DOHH2 (cell line): ENCODE results near the gene NAA50.

ENCODE experiments used
- H3F3A ChIP-seq: fragments of 200-600 bp; sonication (generic), shearing (Covaris generic); 2 replicates; pipeline ENCODE4 v1.6.0; 2016; ENCODE audit warnings: antibody characterized with exemption, mild to moderate bottlenecking; ENCODE audit not compliant: control insufficient read depth, insufficient read depth
- H3K27ac ChIP-seq: fragments of 200-600 bp; sonication (generic); 2 replicates; pipeline ENCODE4 v1.5.1; 2014; ENCODE audit warnings: low read depth, mild to moderate bottlenecking, low read length, moderate library complexity
- H3K27me3 ChIP-seq: fragments of 200-600 bp; sonication (generic); 2 replicates; pipeline ENCODE4 v1.6.1; 2014; ENCODE audit warnings: mild to moderate bottlenecking, low read length, mixed read lengths; ENCODE audit not compliant: control insufficient read depth
- H3K36me3 ChIP-seq: fragments of 200-600 bp; sonication (generic); 2 replicates; pipeline ENCODE4 v1.6.1; 2014; ENCODE audit warnings: mild to moderate bottlenecking, low read length, moderate library complexity, mixed read lengths; ENCODE audit not compliant: control insufficient read depth
- H3K4me1 ChIP-seq: fragments of 200-600 bp; sonication (generic); 2 replicates; pipeline ENCODE4 v1.6.1; 2014; ENCODE audit warnings: mild to moderate bottlenecking, low read length, mixed read lengths; ENCODE audit not compliant: control insufficient read depth
- H3K4me2 ChIP-seq: fragments of 200-600 bp; sonication (generic); 2 replicates; pipeline ENCODE4 v1.6.0; 2014; ENCODE audit warnings: mild to moderate bottlenecking, low read length, moderate library complexity
- H3K4me3 ChIP-seq: fragments of 200-600 bp; sonication (generic); 2 replicates; pipeline ENCODE4 v1.5.1; 2014; ENCODE audit warnings: mild to moderate bottlenecking, low read length, mixed read lengths
- H3K79me2 ChIP-seq: fragments of 200-600 bp; sonication (generic); 2 replicates; pipeline ENCODE4 v1.6.1; 2014; ENCODE audit warnings: mild to moderate bottlenecking, low read length, mixed read lengths; ENCODE audit not compliant: control insufficient read depth
- H3K9me2 ChIP-seq: fragments of 200-600 bp; sonication (generic); replicated peaks from 2 replicates; pipeline ENCODE4 v1.6.1; 2014; ENCODE audit warnings: mild to moderate bottlenecking, low read length, mixed read lengths; ENCODE audit not compliant: control insufficient read depth
- H3K9me3 ChIP-seq: fragments of 200-600 bp; sonication (generic); 2 replicates; pipeline ENCODE4 v1.6.1; 2014; ENCODE audit warnings: antibody characterized with exemption, low read length, mixed read lengths; ENCODE audit not compliant: control insufficient read depth, insufficient read depth
- H4K20me1 ChIP-seq: fragments of 200-600 bp; sonication (generic); 2 replicates; pipeline ENCODE4 v1.6.0; 2014; ENCODE audit warnings: low read depth, mild to moderate bottlenecking, antibody characterized with exemption, low read length, moderate library complexity; ENCODE audit not compliant: control insufficient read depth, insufficient read depth
- EZH2phosphoT487 ChIP-seq: fragments of 200-600 bp; sonication (generic); IDR thresholded peaks from 2 replicates; pipeline ENCODE4 v1.6.1; 2017; ENCODE audit warnings: borderline replicate concordance, mild to moderate bottlenecking, antibody characterized with exemption, low read length, moderate library complexity, mixed read lengths
- TF ChIP-seq, protein P1 (sequence below): fragments of 200-600 bp; sonication (generic); IDR thresholded peaks from one replicate; pipeline ENCODE4 v1.5.1; 2014; ENCODE audit warnings: antibody characterized with exemption, mild to moderate bottlenecking, low read depth, low read length; ENCODE audit not compliant: poor library complexity, severe bottlenecking

The NAA50 gene

DNA sequence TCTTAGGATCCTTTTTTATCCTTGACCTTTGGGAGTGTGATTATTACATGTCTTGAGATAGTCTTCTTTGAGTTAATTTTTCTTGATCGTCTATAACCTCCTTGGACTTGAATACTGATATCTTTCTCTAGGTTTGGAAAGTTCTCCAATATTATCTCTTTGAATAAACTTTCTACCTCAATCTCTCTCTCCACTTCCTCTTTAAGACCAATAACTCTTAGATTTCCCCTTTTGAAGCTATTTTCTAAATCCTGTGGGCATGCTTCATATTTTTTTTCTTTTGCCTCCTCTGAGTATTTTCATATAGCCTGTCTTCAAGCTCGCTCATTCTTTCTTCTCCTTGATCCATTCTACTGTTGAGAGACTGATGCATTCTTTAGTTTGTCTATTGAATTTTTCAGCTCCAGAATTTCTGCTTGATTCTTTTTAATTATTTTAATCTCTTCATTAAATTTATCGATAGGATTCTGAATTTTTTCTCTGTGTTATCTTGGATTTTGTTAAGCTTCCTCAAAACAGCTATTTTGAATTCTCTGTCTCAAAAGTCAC, 61.7 kb downstream of the NAA50 start:
- no peak overlapping the region for H3K4me3 ChIP-seq
- peaks cover 5% of the 10 kb centered on the region; the same call in 1 of the 2 replicates for H3K9me3 ChIP-seq

DNA sequence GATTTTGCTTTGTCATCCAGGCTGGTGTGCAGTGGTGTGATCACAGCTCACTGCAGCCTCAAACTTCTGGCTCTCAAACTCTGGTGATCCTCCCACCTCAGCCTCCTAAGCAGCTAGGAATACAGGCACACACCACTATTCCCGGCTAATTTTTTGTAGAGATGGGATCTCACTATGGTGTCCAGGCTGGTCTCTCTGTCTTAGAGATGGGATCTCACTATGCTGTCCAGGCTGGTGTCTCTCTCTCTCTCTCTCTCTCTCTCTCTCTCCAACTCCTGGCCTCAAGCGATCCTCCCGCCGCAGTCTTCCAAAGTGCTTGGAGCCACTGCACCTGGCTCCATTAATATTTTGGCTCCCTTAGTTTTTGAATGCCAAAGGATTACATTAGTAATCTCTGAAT, 67.3 kb downstream of the NAA50 start:
- H3K27ac ChIP-seq, result no peak overlapping the region
- H3K9me3 ChIP-seq, result no peaks in the 10 kb centered on the region
- no peaks in the 10 kb centered on the region for H3K27me3 ChIP-seq
- H3K36me3 ChIP-seq, result peaks cover 10% of the 10 kb centered on the region
- H3K4me2 ChIP-seq, result no peak overlapping the region
- H3K4me1 ChIP-seq, result no peaks in the 10 kb centered on the region
- no peak overlapping the region for H3K4me3 ChIP-seq
- H4K20me1 ChIP-seq, result no peaks in the 10 kb centered on the region
- no peaks in the 10 kb centered on the region for H3K9me2 ChIP-seq
- TF ChIP-seq, protein P1, sequence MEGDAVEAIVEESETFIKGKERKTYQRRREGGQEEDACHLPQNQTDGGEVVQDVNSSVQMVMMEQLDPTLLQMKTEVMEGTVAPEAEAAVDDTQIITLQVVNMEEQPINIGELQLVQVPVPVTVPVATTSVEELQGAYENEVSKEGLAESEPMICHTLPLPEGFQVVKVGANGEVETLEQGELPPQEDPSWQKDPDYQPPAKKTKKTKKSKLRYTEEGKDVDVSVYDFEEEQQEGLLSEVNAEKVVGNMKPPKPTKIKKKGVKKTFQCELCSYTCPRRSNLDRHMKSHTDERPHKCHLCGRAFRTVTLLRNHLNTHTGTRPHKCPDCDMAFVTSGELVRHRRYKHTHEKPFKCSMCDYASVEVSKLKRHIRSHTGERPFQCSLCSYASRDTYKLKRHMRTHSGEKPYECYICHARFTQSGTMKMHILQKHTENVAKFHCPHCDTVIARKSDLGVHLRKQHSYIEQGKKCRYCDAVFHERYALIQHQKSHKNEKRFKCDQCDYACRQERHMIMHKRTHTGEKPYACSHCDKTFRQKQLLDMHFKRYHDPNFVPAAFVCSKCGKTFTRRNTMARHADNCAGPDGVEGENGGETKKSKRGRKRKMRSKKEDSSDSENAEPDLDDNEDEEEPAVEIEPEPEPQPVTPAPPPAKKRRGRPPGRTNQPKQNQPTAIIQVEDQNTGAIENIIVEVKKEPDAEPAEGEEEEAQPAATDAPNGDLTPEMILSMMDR, result no peak
- no peak for TF ChIP-seq EZH2phosphoT487
- H3F3A ChIP-seq, result no peaks in the 10 kb centered on the region
- H3K79me2 ChIP-seq, result no peaks in the 10 kb centered on the region

More for the DNA sequence above, 61.7 kb downstream of the NAA50 start:
- H3K27me3 ChIP-seq, result no peaks in the 10 kb centered on the region
- peaks cover 4% of the 10 kb centered on the region; the same call in 1 of the 2 replicates for H3K79me2 ChIP-seq
- H3K9me2 ChIP-seq, result no peaks in the 10 kb centered on the region
- no peak overlapping the region for H3K4me2 ChIP-seq
- TF ChIP-seq, protein P1, result no peak
- TF ChIP-seq EZH2phosphoT487, result no peak
- no peak overlapping the region for H3K27ac ChIP-seq
- no peaks in the 10 kb centered on the region for H3F3A ChIP-seq
- no peaks in the 10 kb centered on the region for H4K20me1 ChIP-seq
- peaks cover 12% of the 10 kb centered on the region; the same call in 1 of the 2 replicates for H3K36me3 ChIP-seq
- no peaks in the 10 kb centered on the region for H3K4me1 ChIP-seq

DNA sequence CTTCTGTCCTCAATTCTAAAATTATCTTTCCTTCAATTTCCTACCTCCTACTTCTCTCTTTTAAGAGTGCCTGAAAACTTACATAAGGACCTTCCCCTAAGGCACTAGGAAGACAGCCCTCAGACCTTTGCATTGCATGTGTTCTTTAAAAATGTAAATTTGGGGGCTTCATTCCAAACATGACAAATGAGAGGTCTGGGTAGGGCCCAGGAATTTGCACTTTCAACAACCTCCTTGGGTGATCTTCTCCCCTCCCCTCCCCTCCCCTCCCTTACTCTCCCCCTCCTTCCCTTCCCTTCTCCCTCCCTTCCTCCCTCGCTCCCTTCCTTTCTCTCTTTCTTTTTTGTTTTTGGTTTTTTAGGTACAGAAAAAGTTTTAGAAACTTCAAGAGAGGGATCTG, 68.3 kb downstream of the NAA50 start:
- no peak overlapping the region for H3K27ac ChIP-seq
- no peak overlapping the region for H3K4me2 ChIP-seq
- no peaks in the 10 kb centered on the region for H3K9me2 ChIP-seq
- H3K36me3 ChIP-seq, result peaks cover 13% of the 10 kb centered on the region
- TF ChIP-seq EZH2phosphoT487, result no peak
- TF ChIP-seq, protein P1, result no peak
- H3K9me3 ChIP-seq, result no peaks in the 10 kb centered on the region
- no peaks in the 10 kb centered on the region for H3K27me3 ChIP-seq
- H3K4me3 ChIP-seq, result no peak overlapping the region
- H3F3A ChIP-seq, result no peaks in the 10 kb centered on the region
- no peaks in the 10 kb centered on the region for H4K20me1 ChIP-seq
- H3K4me1 ChIP-seq, result no peaks in the 10 kb centered on the region
- H3K79me2 ChIP-seq, result no peaks in the 10 kb centered on the region
